Endothelial cell (in vitro differentiated cells): ENCODE data around the gene PCDHA7. TPM values are rescaled to one million over a fixed set of nuclear protein-coding genes. Genes with fewer than 3 reads are reported as not detected.
"Not testable (repeated sequence)": the region's sequence is repeated elsewhere in the genome, so short reads cannot be mapped to it uniquely, and the experiment has no call there.

ENCODE experiments used
- DNase-seq: peaks from one replicate; pipeline ENCODE4 v3.0.0; 2021; ENCODE audit warnings: low spot score
- H3K27ac Mint-ChIP-seq: one replicate; pipeline ENCODE4 v1.8.0; 2021; ENCODE audit warnings: mixed read lengths, inconsistent platforms; ENCODE audit not compliant: unreplicated experiment
- H3K27me3 Mint-ChIP-seq: one replicate; pipeline ENCODE4 v1.8.0; 2021; ENCODE audit warnings: mild to moderate bottlenecking, moderate library complexity, mixed read lengths, inconsistent platforms; ENCODE audit not compliant: unreplicated experiment
- H3K36me3 Mint-ChIP-seq: one replicate; pipeline ENCODE4 v1.8.0; 2021; ENCODE audit warnings: mild to moderate bottlenecking, low read depth, mixed read lengths, inconsistent platforms; ENCODE audit not compliant: unreplicated experiment
- H3K4me1 Mint-ChIP-seq: one replicate; pipeline ENCODE4 v1.8.0; 2021; ENCODE audit warnings: mild to moderate bottlenecking, mixed read lengths, inconsistent platforms; ENCODE audit not compliant: unreplicated experiment
- H3K4me3 Mint-ChIP-seq: one replicate; pipeline ENCODE4 v1.8.0; 2021; ENCODE audit warnings: mild to moderate bottlenecking, mixed read lengths, inconsistent platforms; ENCODE audit not compliant: unreplicated experiment
- H3K9me3 Mint-ChIP-seq: one replicate; pipeline ENCODE4 v1.8.0; 2021; ENCODE audit warnings: mixed read lengths, inconsistent platforms; ENCODE audit not compliant: unreplicated experiment
- total RNA-seq: library from RNA; stranded (reverse); fragmentation: NEBNext Ultra II Directional; extraction: Animal tissue kit (Norgen Biotek cat#: 25700); gene quantifications from one replicate; pipeline ENCODE4 v1.2.1, GENCODE V29; 2021; ENCODE audit not compliant: unreplicated experiment
- TF ChIP-seq, protein P1 (sequence below): fragments of 200-600 bp; sonication (generic); IDR thresholded peaks from one replicate; pipeline ENCODE4 v1.5.0; 2021; ENCODE audit warnings: antibody characterized with exemption; ENCODE audit not compliant: unreplicated experiment

The PCDHA7 gene
- total RNA-seq, 1 donor from 2014 or later, result 2.9 TPM

DNA sequence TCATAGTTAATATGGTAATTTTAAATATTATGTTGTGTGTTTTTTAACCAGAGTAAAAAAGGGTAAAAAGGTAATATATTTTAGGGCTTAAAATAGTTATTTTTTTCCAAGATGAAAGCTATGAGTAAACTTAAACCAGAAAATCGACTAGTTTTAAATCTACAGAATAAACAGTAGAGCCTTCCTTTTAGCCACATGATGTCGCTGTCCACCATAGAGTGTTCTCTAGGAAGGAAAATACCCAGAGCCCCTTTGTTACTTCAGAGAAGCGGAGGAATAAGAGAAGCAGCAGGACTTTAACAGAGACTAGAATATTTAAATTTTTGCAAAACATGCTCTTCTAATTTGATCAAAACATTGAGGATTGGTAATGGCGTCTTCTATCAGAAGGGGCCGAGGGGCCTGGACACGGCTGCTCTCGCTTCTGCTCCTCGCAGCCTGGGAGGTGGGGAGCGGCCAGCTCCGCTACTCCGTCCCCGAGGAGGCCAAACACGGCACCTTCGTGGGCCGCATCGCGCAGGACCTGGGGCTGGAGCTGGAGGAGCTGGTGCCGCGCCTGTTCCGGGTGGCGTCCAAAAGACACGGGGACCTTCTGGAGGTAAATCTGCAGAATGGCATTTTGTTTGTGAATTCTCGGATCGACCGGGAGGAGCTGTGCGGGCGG is 39.3 kb upstream of the PCDHA7 start, which contains the start of gene PCDHA2:
PCDHA2 (plus strand) TSS at position 258 of the 664 bp plus-strand sequence.
- H3K9me3 Mint-ChIP-seq, result no peaks in the 10 kb centered on the region
- H3K36me3 Mint-ChIP-seq, result peaks cover 13% of the 10 kb centered on the region
- DNase-seq, result no peak
- peak within 1 kb of the TSS; percentile 26 for H3K27ac Mint-ChIP-seq
- H3K27me3 Mint-ChIP-seq, result no peaks in the 10 kb centered on the region
- TF ChIP-seq, protein P1, sequence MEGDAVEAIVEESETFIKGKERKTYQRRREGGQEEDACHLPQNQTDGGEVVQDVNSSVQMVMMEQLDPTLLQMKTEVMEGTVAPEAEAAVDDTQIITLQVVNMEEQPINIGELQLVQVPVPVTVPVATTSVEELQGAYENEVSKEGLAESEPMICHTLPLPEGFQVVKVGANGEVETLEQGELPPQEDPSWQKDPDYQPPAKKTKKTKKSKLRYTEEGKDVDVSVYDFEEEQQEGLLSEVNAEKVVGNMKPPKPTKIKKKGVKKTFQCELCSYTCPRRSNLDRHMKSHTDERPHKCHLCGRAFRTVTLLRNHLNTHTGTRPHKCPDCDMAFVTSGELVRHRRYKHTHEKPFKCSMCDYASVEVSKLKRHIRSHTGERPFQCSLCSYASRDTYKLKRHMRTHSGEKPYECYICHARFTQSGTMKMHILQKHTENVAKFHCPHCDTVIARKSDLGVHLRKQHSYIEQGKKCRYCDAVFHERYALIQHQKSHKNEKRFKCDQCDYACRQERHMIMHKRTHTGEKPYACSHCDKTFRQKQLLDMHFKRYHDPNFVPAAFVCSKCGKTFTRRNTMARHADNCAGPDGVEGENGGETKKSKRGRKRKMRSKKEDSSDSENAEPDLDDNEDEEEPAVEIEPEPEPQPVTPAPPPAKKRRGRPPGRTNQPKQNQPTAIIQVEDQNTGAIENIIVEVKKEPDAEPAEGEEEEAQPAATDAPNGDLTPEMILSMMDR, result no peak
- H3K4me3 Mint-ChIP-seq, result peak within 1 kb of the TSS; percentile 91
- no peaks in the 10 kb centered on the region for H3K4me1 Mint-ChIP-seq

DNA sequence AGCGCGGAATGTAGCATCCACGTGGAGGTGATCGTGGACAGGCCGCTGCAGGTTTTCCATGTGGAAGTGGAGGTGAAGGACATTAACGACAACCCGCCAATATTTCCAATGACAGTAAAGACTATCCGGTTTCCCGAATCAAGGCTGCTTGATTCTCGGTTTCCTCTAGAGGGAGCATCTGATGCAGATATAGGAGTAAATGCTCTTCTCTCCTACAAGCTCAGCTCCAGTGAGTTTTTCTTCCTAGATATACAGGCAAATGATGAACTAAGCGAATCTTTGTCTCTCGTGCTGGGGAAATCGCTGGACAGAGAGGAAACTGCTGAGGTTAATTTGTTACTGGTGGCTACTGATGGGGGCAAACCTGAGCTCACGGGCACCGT is 38.8 kb upstream of the PCDHA7 start:
- no peak overlapping the region for H3K27ac Mint-ChIP-seq
- DNase-seq, result peak; percentile 35
- peaks cover 13% of the 10 kb centered on the region for H3K36me3 Mint-ChIP-seq
- no peaks in the 10 kb centered on the region for H3K4me1 Mint-ChIP-seq
- TF ChIP-seq, protein P1, result peak; percentile 62
- no peaks in the 10 kb centered on the region for H3K9me3 Mint-ChIP-seq
- peak overlapping the region; percentile 91 for H3K4me3 Mint-ChIP-seq
- H3K27me3 Mint-ChIP-seq, result no peaks in the 10 kb centered on the region

DNA sequence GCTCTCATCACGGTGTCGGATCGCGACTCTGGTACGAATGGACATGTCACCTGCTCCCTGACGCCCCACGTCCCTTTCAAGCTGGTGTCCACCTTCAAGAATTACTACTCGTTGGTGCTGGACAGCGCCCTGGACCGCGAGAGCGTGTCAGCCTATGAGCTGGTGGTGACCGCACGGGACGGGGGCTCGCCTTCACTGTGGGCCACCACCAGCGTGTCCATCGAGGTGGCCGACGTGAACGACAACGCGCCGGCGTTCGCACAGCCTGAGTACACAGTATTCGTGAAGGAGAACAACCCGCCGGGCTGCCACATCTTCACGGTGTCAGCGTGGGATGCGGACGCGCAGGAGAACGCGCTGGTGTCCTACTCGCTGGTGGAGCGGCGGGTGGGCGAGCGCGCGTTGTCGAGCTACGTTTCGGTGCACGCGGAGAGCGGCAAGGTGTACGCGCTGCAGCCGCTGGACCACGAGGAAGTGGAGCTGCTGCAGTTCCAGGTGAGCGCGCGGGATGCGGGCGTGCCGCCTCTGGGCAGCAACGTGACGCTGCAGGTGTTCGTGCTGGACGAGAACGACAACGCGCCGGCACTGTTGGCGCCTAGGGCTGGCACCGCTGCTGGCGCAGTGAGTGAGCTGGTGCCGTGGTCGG is 37.9 kb upstream of the PCDHA7 start:
- peaks cover 17% of the 10 kb centered on the region for H3K36me3 Mint-ChIP-seq
- H3K4me1 Mint-ChIP-seq, H3K9me3 Mint-ChIP-seq, H3K27me3 Mint-ChIP-seq, H3K27ac Mint-ChIP-seq, H3K4me3 Mint-ChIP-seq, DNase-seq: not testable (repeated sequence)

DNA sequence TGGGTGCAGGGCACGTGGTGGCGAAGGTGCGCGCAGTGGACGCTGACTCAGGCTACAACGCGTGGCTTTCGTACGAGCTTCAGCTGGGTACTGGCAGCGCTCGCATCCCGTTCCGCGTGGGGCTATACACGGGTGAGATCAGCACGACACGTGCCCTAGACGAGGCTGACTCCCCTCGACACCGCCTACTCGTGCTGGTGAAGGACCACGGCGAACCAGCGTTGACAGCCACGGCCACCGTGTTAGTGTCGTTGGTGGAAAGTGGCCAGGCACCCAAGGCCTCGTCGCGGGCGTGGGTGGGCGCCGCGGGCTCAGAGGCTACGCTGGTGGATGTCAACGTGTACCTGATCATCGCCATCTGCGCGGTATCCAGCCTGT is 37.4 kb upstream of the PCDHA7 start:
- Mint-ChIP-seq H3K4me1 (no peaks in the 10 kb centered on the region), H3K4me3 (no peak overlapping the region), H3K9me3 (no peaks in the 10 kb centered on the region)

DNA sequence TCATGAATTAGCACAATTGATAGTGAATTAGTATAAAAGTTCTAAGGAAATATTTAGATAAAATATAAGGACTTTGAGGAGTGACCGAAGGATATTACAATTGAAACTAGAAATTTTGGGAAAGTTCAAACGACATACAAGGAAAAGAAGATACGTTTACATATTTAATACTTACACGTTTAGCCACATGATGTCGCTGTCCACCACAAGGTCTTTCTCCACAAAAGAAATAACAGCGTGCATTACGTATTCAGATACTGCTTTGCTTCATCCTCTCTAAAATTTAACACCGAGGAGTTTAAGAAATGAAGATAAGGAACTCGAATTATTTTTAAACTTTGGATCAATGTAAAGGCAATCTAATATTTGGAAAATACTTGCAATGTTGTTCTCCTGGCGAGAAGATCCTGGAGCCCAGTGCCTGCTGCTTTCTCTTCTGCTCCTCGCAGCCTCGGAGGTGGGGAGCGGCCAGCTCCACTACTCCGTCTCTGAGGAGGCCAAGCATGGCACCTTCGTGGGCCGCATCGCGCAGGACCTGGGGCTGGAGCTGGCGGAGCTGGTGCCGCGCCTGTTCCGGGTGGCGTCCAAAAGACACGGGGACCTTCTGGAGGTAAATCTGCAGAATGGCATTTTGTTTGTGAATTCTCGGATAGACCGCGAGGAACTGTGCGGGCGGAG is 33.1 kb upstream of the PCDHA7 start, which contains the start of gene PCDHA3:
PCDHA3 (plus strand) TSS at position 242 of the 678 bp plus-strand sequence.
- Mint-ChIP-seq H3K4me1 (no peaks in the 10 kb centered on the region), H3K36me3 (peaks cover 22% of the 10 kb centered on the region), H3K4me3 (no peak within 1 kb of the TSS), H3K9me3 (no peaks in the 10 kb centered on the region), H3K27ac (no peak within 1 kb of the TSS), H3K27me3 (peaks cover 4% of the 10 kb centered on the region)
- TF ChIP-seq, protein P1, result peak; percentile 5
- DNase-seq, result no peak

More for the DNA sequence above, 37.4 kb upstream of the PCDHA7 start:
- Mint-ChIP-seq H3K27ac (no peak overlapping the region), H3K36me3 (peaks cover 18% of the 10 kb centered on the region), H3K27me3 (no peaks in the 10 kb centered on the region)
- TF ChIP-seq, protein P1, result no peak
- DNase-seq, result no peak
